OCI-LY1 (cell line): ENCODE measurements around the gene ABCE1.

Experiments used
- H2AFZ ChIP-seq: fragments of 200-600 bp; sonication (generic), shearing (Covaris generic); 2 replicates; pipeline ENCODE4 v1.6.0; 2014; ENCODE audit warnings: antibody characterized with exemption, mild to moderate bottlenecking, low read length
- H3F3A ChIP-seq: fragments of 200-600 bp; sonication (generic), shearing (Covaris generic); 2 replicates; pipeline ENCODE4 v1.6.0; 2014; ENCODE audit warnings: mild to moderate bottlenecking, antibody characterized with exemption, low read length, moderate library complexity; ENCODE audit not compliant: insufficient read depth
- H3K27ac ChIP-seq: fragments of 200-600 bp; sonication (generic); 2 replicates; pipeline ENCODE4 v1.5.1; 2014; ENCODE audit warnings: low read length, mixed run types, mild to moderate bottlenecking, low read depth; ENCODE audit not compliant: poor library complexity, severe bottlenecking
- H3K27me3 ChIP-seq: fragments of 200-600 bp; sonication (generic); 2 replicates; pipeline ENCODE4 v1.6.0; 2014; ENCODE audit warnings: antibody characterized with exemption, mild to moderate bottlenecking, low read length, moderate library complexity; ENCODE audit not compliant: insufficient read depth
- H3K36me3 ChIP-seq: fragments of 200-600 bp; sonication (generic); 2 replicates; pipeline ENCODE4 v1.6.1; 2014; ENCODE audit warnings: mild to moderate bottlenecking, antibody characterized with exemption, low read length, moderate library complexity, mixed read lengths; ENCODE audit not compliant: insufficient read depth
- H3K4me1 ChIP-seq: fragments of 200-600 bp; sonication (generic); 2 replicates; pipeline ENCODE4 v1.5.1; 2014; ENCODE audit warnings: mild to moderate bottlenecking, low read length, moderate library complexity; ENCODE audit not compliant: insufficient read depth, severe bottlenecking
- H3K4me2 ChIP-seq: fragments of 200-600 bp; sonication (generic), shearing (Covaris generic); 2 replicates; pipeline ENCODE4 v1.6.1; 2014; ENCODE audit warnings: low read length
- H3K4me3 ChIP-seq: fragments of 200-600 bp; sonication (generic); 2 replicates; pipeline ENCODE4 v1.5.1; 2014; ENCODE audit warnings: low read length, low read depth, mild to moderate bottlenecking, mixed read lengths; ENCODE audit not compliant: poor library complexity, severe bottlenecking
- H3K79me2 ChIP-seq: fragments of 200-600 bp; shearing (Covaris generic); 2 replicates; pipeline ENCODE4 v1.6.1; 2016; ENCODE audit warnings: mixed run types, low read length, mixed read lengths; ENCODE audit not compliant: insufficient read depth
- H3K9ac ChIP-seq: fragments of 200-600 bp; sonication (generic), shearing (Covaris generic); 2 replicates; pipeline ENCODE4 v1.6.1; 2014; ENCODE audit warnings: mild to moderate bottlenecking, low read length, mixed read lengths
- H3K9me2 ChIP-seq: fragments of 200-600 bp; sonication (generic), shearing (Covaris generic); 2 replicates; pipeline ENCODE4 v1.6.1; 2014; ENCODE audit warnings: low read depth, mild to moderate bottlenecking, low read length, mixed read lengths
- H3K9me3 ChIP-seq: fragments of 200-600 bp; shearing (Covaris generic); 2 replicates; pipeline ENCODE4 v1.6.1; 2014; ENCODE audit warnings: low read length, mixed read lengths
- H4K20me1 ChIP-seq: fragments of 200-600 bp; sonication (generic), shearing (Covaris generic); 2 replicates; pipeline ENCODE4 v1.6.0; 2016; ENCODE audit warnings: mild to moderate bottlenecking, low read length; ENCODE audit not compliant: insufficient read depth
- EZH2 ChIP-seq: fragments of 200-600 bp; sonication (generic), shearing (Covaris generic); IDR thresholded peaks from 2 replicates; pipeline ENCODE4 v1.8.0; 2017; ENCODE audit warnings: borderline replicate concordance, mixed run types, mild to moderate bottlenecking, antibody characterized with exemption, low read length, moderate library complexity, mixed read lengths
- TF ChIP-seq, protein P1 (sequence below): fragments of 200-600 bp; sonication (generic), shearing (Covaris generic); IDR thresholded peaks from 2 replicates; pipeline ENCODE4 v1.5.1; 2017; ENCODE audit warnings: mild to moderate bottlenecking, antibody characterized with exemption, low read length, moderate library complexity, mixed read lengths

ABCE1 gene

GRCh38 chr4:145081756-145082155, 16.4 kb upstream of the ABCE1 start:
- H3K79me2 ChIP-seq, result peaks cover 23% of the 10 kb centered on the region
- no peaks in the 10 kb centered on the region for H3K27me3 ChIP-seq
- TF ChIP-seq EZH2, result no peak
- TF ChIP-seq, protein P1, sequence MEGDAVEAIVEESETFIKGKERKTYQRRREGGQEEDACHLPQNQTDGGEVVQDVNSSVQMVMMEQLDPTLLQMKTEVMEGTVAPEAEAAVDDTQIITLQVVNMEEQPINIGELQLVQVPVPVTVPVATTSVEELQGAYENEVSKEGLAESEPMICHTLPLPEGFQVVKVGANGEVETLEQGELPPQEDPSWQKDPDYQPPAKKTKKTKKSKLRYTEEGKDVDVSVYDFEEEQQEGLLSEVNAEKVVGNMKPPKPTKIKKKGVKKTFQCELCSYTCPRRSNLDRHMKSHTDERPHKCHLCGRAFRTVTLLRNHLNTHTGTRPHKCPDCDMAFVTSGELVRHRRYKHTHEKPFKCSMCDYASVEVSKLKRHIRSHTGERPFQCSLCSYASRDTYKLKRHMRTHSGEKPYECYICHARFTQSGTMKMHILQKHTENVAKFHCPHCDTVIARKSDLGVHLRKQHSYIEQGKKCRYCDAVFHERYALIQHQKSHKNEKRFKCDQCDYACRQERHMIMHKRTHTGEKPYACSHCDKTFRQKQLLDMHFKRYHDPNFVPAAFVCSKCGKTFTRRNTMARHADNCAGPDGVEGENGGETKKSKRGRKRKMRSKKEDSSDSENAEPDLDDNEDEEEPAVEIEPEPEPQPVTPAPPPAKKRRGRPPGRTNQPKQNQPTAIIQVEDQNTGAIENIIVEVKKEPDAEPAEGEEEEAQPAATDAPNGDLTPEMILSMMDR, result no peak
- H3K9me2 ChIP-seq, result no peaks in the 10 kb centered on the region
- no peaks in the 10 kb centered on the region for H4K20me1 ChIP-seq
- H3K9ac ChIP-seq, result no peak overlapping the region
- no peak overlapping the region for H3K4me3 ChIP-seq
- H3F3A ChIP-seq, result no peaks in the 10 kb centered on the region
- no peak overlapping the region for H2AFZ ChIP-seq
- H3K4me1 ChIP-seq, result no peaks in the 10 kb centered on the region
- no peaks in the 10 kb centered on the region for H3K9me3 ChIP-seq
- no peak overlapping the region for H3K27ac ChIP-seq
- H3K36me3 ChIP-seq, result peaks cover 69% of the 10 kb centered on the region
- H3K4me2 ChIP-seq, result no peak overlapping the region

DNA sequence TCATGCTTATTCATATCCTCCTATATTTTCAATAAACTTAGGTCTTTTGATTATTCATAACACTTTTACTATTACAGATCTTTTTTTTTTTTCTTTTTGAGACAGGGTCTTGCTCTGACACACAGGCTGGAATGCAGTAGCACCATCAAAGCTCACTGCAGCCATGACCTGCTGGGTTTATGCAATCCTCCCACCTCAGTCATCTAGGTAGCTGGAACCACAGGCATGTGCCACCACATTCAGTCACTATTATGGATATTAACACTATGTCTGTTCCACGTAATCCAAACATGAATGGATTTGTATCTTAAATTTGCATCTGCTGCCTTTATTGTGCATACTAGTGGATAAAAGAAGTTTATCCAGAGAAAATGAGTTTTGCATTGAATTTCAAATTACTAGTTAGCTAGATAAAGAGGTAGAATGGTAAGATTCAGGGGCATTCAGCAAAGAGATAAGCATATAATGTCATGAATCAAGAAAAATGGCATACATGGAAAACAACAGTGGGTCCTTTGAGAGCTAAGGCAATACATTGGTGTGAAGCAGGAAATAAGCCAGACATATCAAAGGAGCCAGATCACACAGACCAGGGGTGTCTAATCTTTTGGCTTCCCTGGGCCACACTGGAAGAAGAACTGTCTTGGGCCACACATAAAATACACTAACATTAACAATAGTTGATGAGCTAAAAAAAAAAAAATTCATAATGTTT, 14.1 kb upstream of the ABCE1 start:
- H3K9ac ChIP-seq, result no peak overlapping the region
- TF ChIP-seq, protein P1, result no peak
- TF ChIP-seq EZH2, result no peak
- H3K27me3 ChIP-seq, result no peaks in the 10 kb centered on the region
- H2AFZ ChIP-seq, result no peak overlapping the region
- no peaks in the 10 kb centered on the region for H3K9me3 ChIP-seq
- H3F3A ChIP-seq, result no peaks in the 10 kb centered on the region
- peaks cover 68% of the 10 kb centered on the region for H3K36me3 ChIP-seq
- H3K4me1 ChIP-seq, result no peaks in the 10 kb centered on the region
- H3K9me2 ChIP-seq, result no peaks in the 10 kb centered on the region
- H3K27ac ChIP-seq, result no peak overlapping the region
- H3K4me2 ChIP-seq, result no peak overlapping the region
- no peak overlapping the region for H3K4me3 ChIP-seq
- peaks cover 27% of the 10 kb centered on the region for H3K79me2 ChIP-seq
- no peaks in the 10 kb centered on the region for H4K20me1 ChIP-seq

GRCh38 chr4:145090380-145090779, 7.7 kb upstream of the ABCE1 start:
- Histone ChIP-seq H3K79me2 (peaks cover 35% of the 10 kb centered on the region), H3K27ac (no peak overlapping the region), H2AFZ (no peak overlapping the region), H3K4me1 (no peaks in the 10 kb centered on the region), H3F3A (no peaks in the 10 kb centered on the region), H3K9me2 (no peaks in the 10 kb centered on the region), H3K36me3 (peaks cover 91% of the 10 kb centered on the region), H3K4me3 (no peak overlapping the region), H3K4me2 (no peak overlapping the region), H3K27me3 (no peaks in the 10 kb centered on the region), H3K9ac (no peak overlapping the region), H3K9me3 (peaks cover 8% of the 10 kb centered on the region; the same call in 1 of the 2 replicates), H4K20me1 (no peaks in the 10 kb centered on the region)
- no peak for TF ChIP-seq EZH2
- TF ChIP-seq, protein P1, result no peak
